ENCODE measurements around the gene MYT1.

DNA sequence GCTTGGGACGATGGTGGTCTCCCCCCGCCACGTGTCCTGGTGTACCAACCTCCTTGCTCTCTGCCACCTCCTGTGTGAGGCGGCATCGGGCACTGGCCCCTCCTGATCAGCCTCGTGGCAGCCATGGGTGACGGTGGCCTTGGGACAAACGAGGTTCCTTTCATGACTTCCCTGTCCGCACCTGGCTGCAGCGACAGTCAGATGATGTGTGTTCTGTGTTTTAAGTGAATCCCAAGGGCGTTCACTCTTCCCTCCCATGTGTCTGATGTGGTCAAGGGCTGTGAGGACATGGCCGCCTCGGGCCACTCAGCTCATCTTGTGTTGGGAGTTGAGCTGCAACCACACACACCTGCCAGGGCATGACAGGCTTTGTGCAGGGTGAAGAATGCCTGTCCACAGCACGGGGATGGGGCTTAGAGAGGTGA is 60.9 kb downstream of the MYT1 start:
- TF ChIP-seq CTCF (IDR thresholded peaks at IDR 0.05) (no peak), TAF1 (IDR thresholded peaks at IDR 0.05; ENCODE audit: borderline replicate concordance, low read depth, low read length) (no peak), IRF3 (IDR thresholded peaks at IDR 0.05; ENCODE audit: low read depth, low read length) (no peak), POLR2AphosphoS5 (IDR thresholded peaks at IDR 0.05; ENCODE audit: low read depth, low read length) (no peak), SIN3A (IDR thresholded peaks at IDR 0.05; ENCODE audit: borderline replicate concordance, low read depth, low read length) (no peak)
